Measurements from ENCODE around the gene ABCA13. TPM values are rescaled to one million over a fixed set of nuclear protein-coding genes. Genes with fewer than 3 reads are reported as not detected.

Gene ABCA13
- total and polyA plus RNA-seq, 2 of the 4 experiments (the other 2 are of a cell fraction): under 0.01 to 0.07 TPM

DNA sequence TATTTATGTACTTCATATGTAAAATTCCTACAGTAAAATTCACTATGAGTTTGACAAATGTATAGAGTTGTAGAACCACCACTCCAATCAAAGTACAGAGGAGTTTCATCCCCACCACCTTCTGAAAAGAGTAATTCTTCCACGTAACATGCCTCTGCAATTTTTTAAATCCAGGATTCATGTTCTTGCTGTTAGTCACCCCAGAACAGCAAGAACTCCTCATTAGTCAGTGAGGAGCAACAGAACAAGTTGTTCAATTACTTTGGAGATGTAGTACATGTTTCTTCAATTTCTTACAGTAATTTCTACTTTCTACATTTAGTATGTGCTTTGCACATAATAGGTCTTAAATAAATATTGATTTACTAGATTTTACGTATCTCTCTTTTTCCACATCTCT is 248.1 kb downstream of the ABCA13 start:
- TF ChIP-seq MAZ (IDR thresholded peaks at IDR 0.05; ENCODE audit: borderline replicate concordance, low read depth, low read length) (no peak), RAD21 (IDR thresholded peaks at IDR 0.05; ENCODE audit: low read length) (no peak), FOS (IDR thresholded peaks at IDR 0.05; ENCODE audit: low read depth, low read length) (no peak), NFE2L2 (IDR thresholded peaks at IDR 0.05; ENCODE audit: low read depth, low read length) (no peak), MXI1 (IDR thresholded peaks at IDR 0.05; ENCODE audit: borderline replicate concordance, low read depth, low read length) (no peak), RFX5 (IDR thresholded peaks at IDR 0.05; ENCODE audit: low read depth, low read length) (no peak), CHD1 (IDR thresholded peaks at IDR 0.05; ENCODE audit: low read depth, low read length) (no peak), POLR2A (IDR thresholded peaks at IDR 0.05; ENCODE audit: low read depth, low read length) (no peak)
- TF ChIP-seq, protein P1, sequence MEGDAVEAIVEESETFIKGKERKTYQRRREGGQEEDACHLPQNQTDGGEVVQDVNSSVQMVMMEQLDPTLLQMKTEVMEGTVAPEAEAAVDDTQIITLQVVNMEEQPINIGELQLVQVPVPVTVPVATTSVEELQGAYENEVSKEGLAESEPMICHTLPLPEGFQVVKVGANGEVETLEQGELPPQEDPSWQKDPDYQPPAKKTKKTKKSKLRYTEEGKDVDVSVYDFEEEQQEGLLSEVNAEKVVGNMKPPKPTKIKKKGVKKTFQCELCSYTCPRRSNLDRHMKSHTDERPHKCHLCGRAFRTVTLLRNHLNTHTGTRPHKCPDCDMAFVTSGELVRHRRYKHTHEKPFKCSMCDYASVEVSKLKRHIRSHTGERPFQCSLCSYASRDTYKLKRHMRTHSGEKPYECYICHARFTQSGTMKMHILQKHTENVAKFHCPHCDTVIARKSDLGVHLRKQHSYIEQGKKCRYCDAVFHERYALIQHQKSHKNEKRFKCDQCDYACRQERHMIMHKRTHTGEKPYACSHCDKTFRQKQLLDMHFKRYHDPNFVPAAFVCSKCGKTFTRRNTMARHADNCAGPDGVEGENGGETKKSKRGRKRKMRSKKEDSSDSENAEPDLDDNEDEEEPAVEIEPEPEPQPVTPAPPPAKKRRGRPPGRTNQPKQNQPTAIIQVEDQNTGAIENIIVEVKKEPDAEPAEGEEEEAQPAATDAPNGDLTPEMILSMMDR (conservative IDR thresholded peaks at IDR 0.05; ENCODE audit: low read depth, low read length): no peak
- TF ChIP-seq, protein P2, sequence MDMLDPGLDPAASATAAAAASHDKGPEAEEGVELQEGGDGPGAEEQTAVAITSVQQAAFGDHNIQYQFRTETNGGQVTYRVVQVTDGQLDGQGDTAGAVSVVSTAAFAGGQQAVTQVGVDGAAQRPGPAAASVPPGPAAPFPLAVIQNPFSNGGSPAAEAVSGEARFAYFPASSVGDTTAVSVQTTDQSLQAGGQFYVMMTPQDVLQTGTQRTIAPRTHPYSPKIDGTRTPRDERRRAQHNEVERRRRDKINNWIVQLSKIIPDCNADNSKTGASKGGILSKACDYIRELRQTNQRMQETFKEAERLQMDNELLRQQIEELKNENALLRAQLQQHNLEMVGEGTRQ (IDR thresholded peaks at IDR 0.05; ENCODE audit: low read depth, low read length): no peak
- TF ChIP-seq, protein P3, sequence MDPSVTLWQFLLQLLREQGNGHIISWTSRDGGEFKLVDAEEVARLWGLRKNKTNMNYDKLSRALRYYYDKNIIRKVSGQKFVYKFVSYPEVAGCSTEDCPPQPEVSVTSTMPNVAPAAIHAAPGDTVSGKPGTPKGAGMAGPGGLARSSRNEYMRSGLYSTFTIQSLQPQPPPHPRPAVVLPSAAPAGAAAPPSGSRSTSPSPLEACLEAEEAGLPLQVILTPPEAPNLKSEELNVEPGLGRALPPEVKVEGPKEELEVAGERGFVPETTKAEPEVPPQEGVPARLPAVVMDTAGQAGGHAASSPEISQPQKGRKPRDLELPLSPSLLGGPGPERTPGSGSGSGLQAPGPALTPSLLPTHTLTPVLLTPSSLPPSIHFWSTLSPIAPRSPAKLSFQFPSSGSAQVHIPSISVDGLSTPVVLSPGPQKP (IDR thresholded peaks at IDR 0.05; ENCODE audit: borderline replicate concordance, low read depth, low read length): no peak
- WGBS, 2 experiments (ENCODE audit: extremely low coverage in 2 of 2, insufficient read length in 1 of 2): no CpG with 5 or more reads among the region's 2 CpGs
- no peak overlapping the region for H4K8ac ChIP-seq (ENCODE audit: low read depth in 2 of 2, low read length in 2 of 2)
- H4K91ac ChIP-seq (ENCODE audit: insufficient read depth, low read depth, low read length): no peak overlapping the region
- H3K36me3 ChIP-seq (ENCODE audit: control insufficient read depth, insufficient read depth, low read length): no peaks in the 10 kb centered on the region
- no peak overlapping the region for H3K4me3 ChIP-seq (ENCODE audit: insufficient read depth, low read depth, low read length)
- H2BK120ac ChIP-seq (ENCODE audit: low read depth, low read length): no peak overlapping the region
- intact Hi-C loops (cut with micrococcal nuclease) (no loop called here), in situ Hi-C loops (cut with MboI; ENCODE audit: low sequenced_read_pairs) (no loop called here), dilution Hi-C loops (cut with HindIII; ENCODE audit: low sequenced_read_pairs, unreplicated experiment) (no loop called here)
- no peak overlapping the region for H3K4me2 ChIP-seq (ENCODE audit: low read depth, low read length)
- no peak overlapping the region for H2BK15ac ChIP-seq (ENCODE audit: low read depth, low read length)
- no peak overlapping the region for H2BK5ac ChIP-seq (ENCODE audit: low read depth, low read length, poor library complexity, severe bottlenecking)
- H3K4me1 ChIP-seq (ENCODE audit: control insufficient read depth, insufficient read depth, low read length): no peaks in the 10 kb centered on the region
- H3K9me1 ChIP-seq (ENCODE audit: insufficient read depth, low read length): no peaks in the 10 kb centered on the region
- CTCF ChIA-PET: no interaction called here
- POLR2A ChIA-PET (ENCODE audit: unreplicated experiment): no interaction called here
- BruUV-seq (replicated peaks): no TSS peak
- no peaks in the 10 kb centered on the region for H3K27me3 ChIP-seq (ENCODE audit: control insufficient read depth, insufficient read depth, low read length)
- DNase-seq (no peak), ATAC-seq (ENCODE audit: low read depth) (no peak)
- H3K56ac ChIP-seq (ENCODE audit: extremely low read depth, insufficient read depth, low read length): no peak overlapping the region
- no peaks in the 10 kb centered on the region for H3K9me3 ChIP-seq (ENCODE audit: control insufficient read depth, insufficient read depth, low read length)
- H3K9ac ChIP-seq (ENCODE audit: low read depth, low read length): no peak overlapping the region
- no peak overlapping the region for H2AFZ ChIP-seq (replicated peaks; ENCODE audit: low read length, poor library complexity)
- H3K18ac ChIP-seq (ENCODE audit: low read depth, low read length): no peak overlapping the region
- no peak overlapping the region for H4K5ac ChIP-seq (ENCODE audit: low read depth, low read length)
- no peak overlapping the region for H3K4ac ChIP-seq (ENCODE audit: low read depth, low read length)
- H2BK20ac ChIP-seq (ENCODE audit: low read depth, low read length): no peak overlapping the region
- no peak overlapping the region for H2AK5ac ChIP-seq (ENCODE audit: low read depth, low read length)
- no peak overlapping the region for H2AK9ac ChIP-seq (replicated peaks; ENCODE audit: low read depth, low read length, poor library complexity)
- no peak overlapping the region for H3K27ac ChIP-seq (ENCODE audit: insufficient read depth, low read length)
- H3K23ac ChIP-seq (ENCODE audit: low read depth, low read length): no peak overlapping the region
- H4K20me1 ChIP-seq (ENCODE audit: insufficient read depth, low read length): no peaks in the 10 kb centered on the region
- no peaks in the 10 kb centered on the region for H3K79me1 ChIP-seq (ENCODE audit: low read depth in 1 of 2, low read length in 2 of 2)
- no peak overlapping the region for H3K14ac ChIP-seq (replicated peaks; ENCODE audit: low read depth, low read length)
